OCI-LY1 (cell line): ENCODE data around the gene ICE2.

Experiments
- H2AFZ ChIP-seq: fragments of 200-600 bp; sonication (generic), shearing (Covaris generic); 2 replicates; pipeline ENCODE4 v1.6.0; 2014; ENCODE audit warnings: antibody characterized with exemption, mild to moderate bottlenecking, low read length
- H3F3A ChIP-seq: fragments of 200-600 bp; sonication (generic), shearing (Covaris generic); 2 replicates; pipeline ENCODE4 v1.6.0; 2014; ENCODE audit warnings: mild to moderate bottlenecking, antibody characterized with exemption, low read length, moderate library complexity; ENCODE audit not compliant: insufficient read depth
- H3K27ac ChIP-seq: fragments of 200-600 bp; sonication (generic); 2 replicates; pipeline ENCODE4 v1.5.1; 2014; ENCODE audit warnings: low read length, mixed run types, mild to moderate bottlenecking, low read depth; ENCODE audit not compliant: poor library complexity, severe bottlenecking
- H3K27me3 ChIP-seq: fragments of 200-600 bp; sonication (generic); 2 replicates; pipeline ENCODE4 v1.6.0; 2014; ENCODE audit warnings: antibody characterized with exemption, mild to moderate bottlenecking, low read length, moderate library complexity; ENCODE audit not compliant: insufficient read depth
- H3K36me3 ChIP-seq: fragments of 200-600 bp; sonication (generic); 2 replicates; pipeline ENCODE4 v1.6.1; 2014; ENCODE audit warnings: mild to moderate bottlenecking, antibody characterized with exemption, low read length, moderate library complexity, mixed read lengths; ENCODE audit not compliant: insufficient read depth
- H3K4me1 ChIP-seq: fragments of 200-600 bp; sonication (generic); 2 replicates; pipeline ENCODE4 v1.5.1; 2014; ENCODE audit warnings: mild to moderate bottlenecking, low read length, moderate library complexity; ENCODE audit not compliant: insufficient read depth, severe bottlenecking
- H3K4me2 ChIP-seq: fragments of 200-600 bp; sonication (generic), shearing (Covaris generic); 2 replicates; pipeline ENCODE4 v1.6.1; 2014; ENCODE audit warnings: low read length
- H3K4me3 ChIP-seq: fragments of 200-600 bp; sonication (generic); 2 replicates; pipeline ENCODE4 v1.5.1; 2014; ENCODE audit warnings: low read length, low read depth, mild to moderate bottlenecking, mixed read lengths; ENCODE audit not compliant: poor library complexity, severe bottlenecking
- H3K79me2 ChIP-seq: fragments of 200-600 bp; shearing (Covaris generic); 2 replicates; pipeline ENCODE4 v1.6.1; 2016; ENCODE audit warnings: mixed run types, low read length, mixed read lengths; ENCODE audit not compliant: insufficient read depth
- H3K9ac ChIP-seq: fragments of 200-600 bp; sonication (generic), shearing (Covaris generic); 2 replicates; pipeline ENCODE4 v1.6.1; 2014; ENCODE audit warnings: mild to moderate bottlenecking, low read length, mixed read lengths
- H3K9me2 ChIP-seq: fragments of 200-600 bp; sonication (generic), shearing (Covaris generic); 2 replicates; pipeline ENCODE4 v1.6.1; 2014; ENCODE audit warnings: low read depth, mild to moderate bottlenecking, low read length, mixed read lengths
- H3K9me3 ChIP-seq: fragments of 200-600 bp; shearing (Covaris generic); 2 replicates; pipeline ENCODE4 v1.6.1; 2014; ENCODE audit warnings: low read length, mixed read lengths
- H4K20me1 ChIP-seq: fragments of 200-600 bp; sonication (generic), shearing (Covaris generic); 2 replicates; pipeline ENCODE4 v1.6.0; 2016; ENCODE audit warnings: mild to moderate bottlenecking, low read length; ENCODE audit not compliant: insufficient read depth
- EZH2 ChIP-seq: fragments of 200-600 bp; sonication (generic), shearing (Covaris generic); IDR thresholded peaks from 2 replicates; pipeline ENCODE4 v1.8.0; 2017; ENCODE audit warnings: borderline replicate concordance, mixed run types, mild to moderate bottlenecking, antibody characterized with exemption, low read length, moderate library complexity, mixed read lengths
- TF ChIP-seq, protein P1 (sequence below): fragments of 200-600 bp; sonication (generic), shearing (Covaris generic); IDR thresholded peaks from 2 replicates; pipeline ENCODE4 v1.5.1; 2017; ENCODE audit warnings: mild to moderate bottlenecking, antibody characterized with exemption, low read length, moderate library complexity, mixed read lengths

Gene ICE2

GRCh38 chr15:60428935-60429334 is 50.0 kb downstream of the ICE2 start:
- Histone ChIP-seq H3K4me1 (no peaks in the 10 kb centered on the region), H3F3A (no peaks in the 10 kb centered on the region), H3K36me3 (peaks cover 44% of the 10 kb centered on the region; the same call in 1 of the 2 replicates), H2AFZ (no peak overlapping the region), H3K9me3 (no peaks in the 10 kb centered on the region), H3K79me2 (no peaks in the 10 kb centered on the region), H3K27ac (no peak overlapping the region), H3K4me2 (no peak overlapping the region), H3K27me3 (no peaks in the 10 kb centered on the region), H3K9ac (no peak overlapping the region), H4K20me1 (no peaks in the 10 kb centered on the region), H3K9me2 (no peaks in the 10 kb centered on the region), H3K4me3 (no peak overlapping the region)
- TF ChIP-seq, protein P1, sequence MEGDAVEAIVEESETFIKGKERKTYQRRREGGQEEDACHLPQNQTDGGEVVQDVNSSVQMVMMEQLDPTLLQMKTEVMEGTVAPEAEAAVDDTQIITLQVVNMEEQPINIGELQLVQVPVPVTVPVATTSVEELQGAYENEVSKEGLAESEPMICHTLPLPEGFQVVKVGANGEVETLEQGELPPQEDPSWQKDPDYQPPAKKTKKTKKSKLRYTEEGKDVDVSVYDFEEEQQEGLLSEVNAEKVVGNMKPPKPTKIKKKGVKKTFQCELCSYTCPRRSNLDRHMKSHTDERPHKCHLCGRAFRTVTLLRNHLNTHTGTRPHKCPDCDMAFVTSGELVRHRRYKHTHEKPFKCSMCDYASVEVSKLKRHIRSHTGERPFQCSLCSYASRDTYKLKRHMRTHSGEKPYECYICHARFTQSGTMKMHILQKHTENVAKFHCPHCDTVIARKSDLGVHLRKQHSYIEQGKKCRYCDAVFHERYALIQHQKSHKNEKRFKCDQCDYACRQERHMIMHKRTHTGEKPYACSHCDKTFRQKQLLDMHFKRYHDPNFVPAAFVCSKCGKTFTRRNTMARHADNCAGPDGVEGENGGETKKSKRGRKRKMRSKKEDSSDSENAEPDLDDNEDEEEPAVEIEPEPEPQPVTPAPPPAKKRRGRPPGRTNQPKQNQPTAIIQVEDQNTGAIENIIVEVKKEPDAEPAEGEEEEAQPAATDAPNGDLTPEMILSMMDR, result no peak
- no peak for TF ChIP-seq EZH2

DNA sequence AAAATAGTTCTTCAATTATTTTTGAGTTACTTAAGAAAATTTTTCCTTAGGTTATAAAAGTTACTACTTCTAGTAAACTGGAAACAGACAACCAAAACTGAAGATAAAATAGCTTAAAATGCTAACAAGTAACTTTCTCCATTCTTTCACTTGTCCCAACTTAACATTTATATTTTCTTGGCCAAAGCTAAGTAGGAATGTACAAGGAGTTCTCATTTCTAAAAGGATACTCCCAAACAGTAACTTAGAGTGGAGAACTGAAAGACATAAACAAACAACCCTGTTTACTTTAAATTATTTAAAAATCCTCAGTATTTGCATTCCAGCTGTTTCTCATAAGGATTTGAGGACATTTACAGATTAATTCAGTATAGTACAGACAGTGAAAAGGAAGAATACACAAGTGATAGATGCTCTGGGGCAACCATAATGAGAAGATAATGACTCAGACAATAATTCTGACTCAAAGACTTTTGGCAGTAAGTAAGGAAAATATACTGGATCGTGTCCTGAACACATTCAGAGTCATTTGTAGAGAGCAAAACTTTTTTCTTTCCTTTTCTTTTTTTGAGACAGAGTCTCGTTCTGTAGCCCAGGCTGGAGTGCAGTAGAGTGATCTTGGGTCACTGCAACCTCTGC is 52.0 kb downstream of the ICE2 start:
- H3K27me3 ChIP-seq, result no peaks in the 10 kb centered on the region
- H3K4me3 ChIP-seq, result no peak overlapping the region
- no peaks in the 10 kb centered on the region for H4K20me1 ChIP-seq
- H3K27ac ChIP-seq, result no peak overlapping the region
- H2AFZ ChIP-seq, result no peak overlapping the region
- peaks cover 44% of the 10 kb centered on the region; the same call in 1 of the 2 replicates for H3K36me3 ChIP-seq
- H3K9me3 ChIP-seq, result no peaks in the 10 kb centered on the region
- no peaks in the 10 kb centered on the region for H3F3A ChIP-seq
- no peaks in the 10 kb centered on the region for H3K9me2 ChIP-seq
- no peaks in the 10 kb centered on the region for H3K79me2 ChIP-seq
- H3K4me1 ChIP-seq, result no peaks in the 10 kb centered on the region
- H3K9ac ChIP-seq, result no peak overlapping the region
- H3K4me2 ChIP-seq, result no peak overlapping the region
- TF ChIP-seq EZH2, result no peak
- TF ChIP-seq, protein P1, result no peak

DNA sequence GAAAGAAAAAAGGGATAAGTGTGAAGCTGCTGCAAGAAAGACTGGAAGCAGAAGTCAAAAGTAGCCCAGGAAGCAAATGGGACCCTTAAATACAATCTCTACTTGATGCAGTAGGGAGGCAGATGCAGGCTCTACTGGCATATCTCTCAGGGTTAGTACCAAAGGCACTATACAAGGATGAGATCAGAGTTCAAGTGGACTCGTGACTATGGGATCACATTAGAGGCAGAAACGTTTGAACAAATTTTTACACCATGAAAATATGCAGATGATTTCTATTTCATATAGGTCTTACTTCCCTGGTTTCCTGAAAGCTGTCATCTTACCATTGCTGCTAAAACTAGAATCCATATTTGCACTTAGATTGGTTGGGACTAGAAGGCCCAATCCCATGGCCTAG is 53.5 kb downstream of the ICE2 start:
- Histone ChIP-seq H3F3A (no peaks in the 10 kb centered on the region), H3K4me1 (no peaks in the 10 kb centered on the region), H3K9ac (no peak overlapping the region), H3K79me2 (no peaks in the 10 kb centered on the region), H3K9me2 (no peaks in the 10 kb centered on the region), H3K27me3 (no peaks in the 10 kb centered on the region), H4K20me1 (no peaks in the 10 kb centered on the region), H3K4me2 (no peak overlapping the region), H3K27ac (no peak overlapping the region), H3K36me3 (peaks cover 39% of the 10 kb centered on the region; the same call in 1 of the 2 replicates), H3K9me3 (no peaks in the 10 kb centered on the region), H3K4me3 (no peak overlapping the region), H2AFZ (no peak overlapping the region)
- no peak for TF ChIP-seq EZH2
- TF ChIP-seq, protein P1, result no peak
